HepG2 (cell line): ENCODE results near the gene ALDH1A1. TPM values are rescaled to one million over a fixed set of nuclear protein-coding genes. Genes with fewer than 3 reads are reported as not detected.

Source experiments
- ATAC-seq: fragments of 200-7000 bp; cut with Tn5 transposase; 3 replicates; pipeline ENCODE4 v1.9.1; 2020; ENCODE audit warnings: mild to moderate bottlenecking, moderate library complexity
- BruUV-seq: library from RNA; stranded (reverse); fragments of 400-500 nt; replicated peaks from 2 replicates; lab custom pipeline; 2021; lab: Mats Ljungman, UMichigan
- CTCF ChIA-PET: fragments of 300-600 bp; formaldehyde crosslinking; extraction: SDS; loops from one replicate; lab custom pipeline; 2021; ENCODE audit warnings: low total read pairs, inconsistent platforms, low intra/inter-chr PET ratio; lab: Yijun Ruan, JAX
- POLR2A ChIA-PET: fragments of 350-600 bp; sonication (Branson Sonifier 250); formaldehyde crosslinking; loops from one replicate; lab custom pipeline; 2020; ENCODE audit warnings: antibody characterized with exemption, inconsistent platforms; lab: Yijun Ruan, JAX
- DNase-seq: peaks from one replicate; pipeline ENCODE4 v3.0.0-alpha.2; 2015; ENCODE audit warnings: low spot score
- FAIRE-seq: peaks from 3 replicates; lab custom pipeline; 2011; peaks lifted over from hg19 to GRCh38; lab: Jason Lieb, UNC
- H2AFZ ChIP-seq: one replicate; pipeline ENCODE4 v1.6.1; 2011; ENCODE audit warnings: low read length, inconsistent platforms
- H3K27ac ChIP-seq: fragments of 300-600 bp; 3 replicates; pipeline ENCODE4 v1.8.0; 2011; ENCODE audit warnings: mixed run types, mild to moderate bottlenecking, mixed read lengths, low read length, inconsistent platforms; ENCODE audit not compliant: insufficient read depth; ENCODE audit errors: extremely low read length
- H3K27me3 ChIP-seq, 2 experiments: fragments of 200-600 bp in 1 of 2; 2 replicates in 1 of 2; 3 replicates in 1 of 2; pipeline versions ENCODE4 v1.6.0 to v1.8.0; 2011; ENCODE audit warnings: low read length in 2 of 2, mild to moderate bottlenecking in 2 of 2, moderate library complexity in 2 of 2, inconsistent platforms in 1 of 2; ENCODE audit not compliant: insufficient read depth in 2 of 2, control insufficient read depth in 1 of 2
- H3K36me3 ChIP-seq, 2 experiments: fragments of 200-600 bp in 1 of 2; replicated peaks in 1 of 2; 2 replicates in 1 of 2; 3 replicates in 1 of 2; pipeline versions ENCODE4 v1.5.1 to v1.8.0; 2011; ENCODE audit warnings: low read length in 2 of 2, inconsistent platforms in 1 of 2; ENCODE audit not compliant: insufficient read depth in 2 of 2, control insufficient read depth in 1 of 2
- H3K4me1 ChIP-seq: 2 replicates; pipeline ENCODE4 v1.5.1; 2012; ENCODE audit warnings: low read length, inconsistent platforms; ENCODE audit not compliant: insufficient read depth
- H3K4me2 ChIP-seq: 2 replicates; pipeline ENCODE4 v1.6.0; 2011; ENCODE audit warnings: low read depth, low read length, inconsistent platforms
- H3K4me3 ChIP-seq, 3 experiments: fragments of 200-600 bp in 1 of 3; sonication (generic), shearing (Covaris generic) in 1 of 3; replicated peaks in 1 of 3; 2 replicates each; pipeline ENCODE4 v1.5.1; 2011 to 2016; ENCODE audit warnings: low read length in 3 of 3, inconsistent platforms in 2 of 3, low read depth in 2 of 3, mild to moderate bottlenecking in 2 of 3, control low read depth in 1 of 3, mixed read lengths in 1 of 3; ENCODE audit not compliant: insufficient read depth in 1 of 3
- H3K79me2 ChIP-seq: one replicate; pipeline ENCODE4 v1.6.1; 2011; ENCODE audit warnings: low read length, inconsistent platforms; ENCODE audit not compliant: insufficient read depth
- H3K9ac ChIP-seq: 2 replicates; pipeline ENCODE4 v1.6.0; 2011; ENCODE audit warnings: mild to moderate bottlenecking, low read depth, low read length, inconsistent platforms; ENCODE audit not compliant: insufficient read depth
- H3K9me3 ChIP-seq: 2 replicates; pipeline ENCODE4 v1.5.1; 2012; ENCODE audit warnings: mild to moderate bottlenecking, low read length
- H4K20me1 ChIP-seq: 2 replicates; pipeline ENCODE4 v1.6.0; 2011; ENCODE audit warnings: inconsistent platforms, mild to moderate bottlenecking, low read length, moderate library complexity; ENCODE audit not compliant: insufficient read depth
- AGO2 ChIP-seq: fragments of 200-400 bp; formaldehyde crosslinking; optimal IDR thresholded peaks from 2 replicates; pipeline ENCODE3; 2017; ENCODE audit warnings: mild to moderate bottlenecking, low read depth, low read length, moderate library complexity
- LRRFIP1 ChIP-seq: sonication (generic); formaldehyde crosslinking; conservative IDR thresholded peaks from 2 replicates; pipeline ENCODE4 v1.4.0; 2020; ENCODE audit warnings: missing genetic modification reagents
- RBM22 ChIP-seq: fragments of 200-400 bp; formaldehyde crosslinking; optimal IDR thresholded peaks from 2 replicates; pipeline ENCODE3; 2017; ENCODE audit warnings: mild to moderate bottlenecking, low read length, moderate library complexity
- STAT6 ChIP-seq: sonication (generic); formaldehyde crosslinking; IDR thresholded peaks from 2 replicates; pipeline ENCODE4 v1.4.0; 2020; ENCODE audit warnings: missing genetic modification reagents, mild to moderate bottlenecking, borderline replicate concordance
- ZBTB38 ChIP-seq: sonication (generic); formaldehyde crosslinking; IDR thresholded peaks from 2 replicates; pipeline ENCODE4 v1.5.1; 2020; ENCODE audit warnings: mild to moderate bottlenecking, missing genetic modification reagents
- ZNF326 ChIP-seq: sonication (generic); formaldehyde crosslinking; IDR thresholded peaks from 2 replicates; pipeline ENCODE4 v1.4.0; 2020; ENCODE audit warnings: missing genetic modification reagents, borderline replicate concordance
- WGBS: methylation state at CpG from one replicate; pipeline ENCODE4 v1.1.6; 2017; ENCODE audit warnings: low lambda C conversion rate; 5-methylcytosine and 5-hydroxymethylcytosine counted together
- in situ Hi-C: cut with HindIII; loops from 2 replicates; pipeline ENCODE4 v1.10.0; 2017; ENCODE audit warnings: low pct_unique_long_range_greater_than_20kb; ENCODE audit not compliant: extremely low pct_ligation_motif_present
- intact Hi-C: fragments of 100-400 bp; cut with micrococcal nuclease; formaldehyde crosslinking; loops from one replicate; pipeline ENCODE4 v1.10.0; 2022; ENCODE audit not compliant: unreplicated experiment
- polyA plus RNA-seq, 8 experiments: library from polyadenylated mRNA; depleted of rRNA in 3 of 8; stranded (reverse) in 7 of 8; unstranded in 1 of 8; fragments of >200 nt; fragmentation: Illumina TruSeq in 4 of 8; extraction: Trizol in 4 of 8; gene quantifications; 2 replicates each; pipeline versions ENCODE4 v1.2.1 to v1.2.3, GENCODE V29; 2011 to 2016; ENCODE audit warnings: low read depth in 4 of 8, missing spikeins in 1 of 8, mixed read lengths in 1 of 8; ENCODE audit not compliant: insufficient read depth in 1 of 8
- total RNA-seq, 5 experiments: library from RNA; depleted of rRNA; stranded (reverse); fragments of >200 nt; fragmentation: Illumina TruSeq; extraction: Trizol; gene quantifications; 2 replicates each; pipeline ENCODE4 v1.2.3, GENCODE V29; 2016; ENCODE audit warnings: low read depth in 1 of 5

The ALDH1A1 gene
- total and polyA plus RNA-seq, 2 of the 13 experiments (the other 11 are each of a cell fraction or from before 2014, with no cell fraction given), result 88.2 to 439 TPM

GRCh38 chr9:72897069-72897649 lies 55.7 kb downstream of the ALDH1A1 start:
- Histone ChIP-seq H3K4me2 (no peak overlapping the region), H3K27me3 (no peaks in the 10 kb centered on the region), H3K9ac (no peak overlapping the region), H3K4me1 (no peaks in the 10 kb centered on the region), H3K27ac (no peak overlapping the region), H3K36me3 (peaks cover 3 to 6% of the 10 kb centered on the region in 2 experiments), H3K4me3 (no peak overlapping the region), H3K79me2 (no peaks in the 10 kb centered on the region), H3K9me3 (no peaks in the 10 kb centered on the region), H2AFZ (no peak overlapping the region), H4K20me1 (no peaks in the 10 kb centered on the region)
- POLR2A ChIA-PET, result no interaction called here
- FAIRE-seq (no peak), DNase-seq (no peak), ATAC-seq (no peak)
- 90% methylated on average over 3 of the region's 3 CpGs for WGBS
- in situ Hi-C loops (no loop called here), intact Hi-C loops (no loop called here)
- CTCF ChIA-PET, result no interaction called here
- BruUV-seq, result no TSS peak
- peak; percentile 76 for TF ChIP-seq RBM22
- no peak for TF ChIP-seq STAT6 (CRISPR knock-in tag)

GRCh38 chr9:72896439-72896838 lies 56.4 kb downstream of the ALDH1A1 start:
- Histone ChIP-seq H3K9me3 (no peaks in the 10 kb centered on the region), H3K36me3 (peaks cover 3% of the 10 kb centered on the region in 2 experiments; a peak in 4 of 5 replicates), H3K4me2 (no peak overlapping the region), H3K4me1 (no peaks in the 10 kb centered on the region), H3K9ac (no peak overlapping the region), H3K27ac (no peak overlapping the region), H2AFZ (no peak overlapping the region), H3K27me3 (no peaks in the 10 kb centered on the region), H4K20me1 (no peaks in the 10 kb centered on the region), H3K4me3 (no peak overlapping the region), H3K79me2 (no peaks in the 10 kb centered on the region)
- ATAC-seq (no peak), FAIRE-seq (no peak), DNase-seq (no peak)
- ChIA-PET POLR2A (no interaction called here), CTCF (no interaction called here)
- intact Hi-C loops (no loop called here), in situ Hi-C loops (no loop called here)
- TF ChIP-seq ZNF326 (CRISPR knock-in tag) (no peak), AGO2 (peak; percentile 25), LRRFIP1 (CRISPR knock-in tag) (no peak), ZBTB38 (CRISPR knock-in tag) (no peak)
- 98% methylated on average over 1 of the region's 1 CpG for WGBS
- no TSS peak for BruUV-seq
